Skeletal muscle cell (primary cell): ENCODE measurements around the gene SPATC1L.

Experiments
- DNase-seq: peaks from one replicate; pipeline ENCODE4 v3.0.0-alpha.2; 2010; ENCODE audit warnings: low read depth
- H3K4me3 ChIP-seq: 2 replicates; pipeline ENCODE4 v1.5.1; 2011; ENCODE audit warnings: low read depth, mild to moderate bottlenecking, control low read depth, low read length, moderate library complexity

Gene SPATC1L

DNA sequence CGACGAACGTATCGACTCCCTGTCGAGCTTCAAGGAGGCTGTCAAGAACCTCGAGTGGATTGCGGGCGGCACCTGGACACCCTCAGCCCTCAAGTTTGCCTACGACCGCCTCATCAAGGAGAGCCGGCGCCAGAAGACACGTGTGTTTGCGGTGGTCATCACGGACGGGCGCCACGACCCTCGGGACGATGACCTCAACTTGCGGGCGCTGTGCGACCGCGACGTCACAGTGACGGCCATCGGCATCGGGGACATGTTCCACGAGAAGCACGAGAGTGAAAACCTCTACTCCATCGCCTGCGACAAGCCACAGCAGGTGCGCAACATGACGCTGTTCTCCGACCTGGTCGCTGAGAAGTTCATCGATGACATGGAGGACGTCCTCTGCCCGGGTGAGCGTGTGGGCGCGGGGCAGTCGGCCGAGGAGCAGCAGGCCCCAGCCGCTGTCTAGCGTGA lies 58.4 kb downstream of the SPATC1L start:
- no peak overlapping the region for H3K4me3 ChIP-seq
- DNase-seq: no peak

DNA sequence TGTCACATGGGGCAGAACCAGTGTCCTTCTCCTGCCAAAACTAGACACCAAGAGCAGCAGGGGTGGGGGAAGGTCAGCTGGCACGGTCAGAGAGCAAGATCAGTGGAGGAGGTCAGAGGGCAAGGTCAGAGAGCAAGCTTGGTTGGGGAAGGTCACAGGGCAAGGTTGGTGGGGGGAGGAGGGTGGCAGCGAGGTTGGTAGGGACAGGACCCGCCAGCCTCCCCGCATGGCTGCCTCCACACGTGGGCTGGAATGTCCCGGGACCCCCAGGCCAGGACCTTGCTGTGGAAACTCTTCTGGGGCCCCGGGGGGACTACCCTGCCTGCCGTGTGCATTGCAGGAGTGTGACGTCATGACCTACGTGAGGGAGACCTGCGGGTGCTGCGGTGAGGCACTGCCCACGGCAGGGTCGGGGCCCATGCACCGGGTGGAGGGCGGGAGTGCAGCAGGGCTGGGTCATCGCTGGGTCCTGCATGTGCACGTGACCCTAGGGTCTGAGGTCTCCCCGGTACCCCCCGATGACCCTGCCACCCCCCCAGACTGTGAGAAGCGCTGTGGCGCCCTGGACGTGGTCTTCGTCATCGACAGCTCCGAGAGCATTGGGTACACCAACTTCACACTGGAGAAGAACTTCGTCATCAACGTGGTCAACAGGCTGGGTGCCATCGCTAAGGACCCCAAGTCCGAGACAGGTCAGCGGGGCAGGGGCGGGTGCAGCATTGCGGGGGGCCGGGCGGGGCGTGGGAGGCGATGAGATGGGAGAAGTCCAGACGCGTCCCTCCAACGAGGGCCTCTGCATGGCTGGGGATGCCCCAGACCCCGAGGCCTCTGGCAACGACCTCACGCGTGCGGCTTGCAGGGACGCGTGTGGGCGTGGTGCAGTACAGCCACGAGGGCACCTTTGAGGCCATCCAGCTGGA lies 59.1 kb downstream of the SPATC1L start:
- DNase-seq: no peak
- H3K4me3 ChIP-seq: no peak overlapping the region

- no peak for DNase-seq
Measured at GRCh38 chr21:46124083-46124925, 60.0 kb downstream of the SPATC1L start.

DNA sequence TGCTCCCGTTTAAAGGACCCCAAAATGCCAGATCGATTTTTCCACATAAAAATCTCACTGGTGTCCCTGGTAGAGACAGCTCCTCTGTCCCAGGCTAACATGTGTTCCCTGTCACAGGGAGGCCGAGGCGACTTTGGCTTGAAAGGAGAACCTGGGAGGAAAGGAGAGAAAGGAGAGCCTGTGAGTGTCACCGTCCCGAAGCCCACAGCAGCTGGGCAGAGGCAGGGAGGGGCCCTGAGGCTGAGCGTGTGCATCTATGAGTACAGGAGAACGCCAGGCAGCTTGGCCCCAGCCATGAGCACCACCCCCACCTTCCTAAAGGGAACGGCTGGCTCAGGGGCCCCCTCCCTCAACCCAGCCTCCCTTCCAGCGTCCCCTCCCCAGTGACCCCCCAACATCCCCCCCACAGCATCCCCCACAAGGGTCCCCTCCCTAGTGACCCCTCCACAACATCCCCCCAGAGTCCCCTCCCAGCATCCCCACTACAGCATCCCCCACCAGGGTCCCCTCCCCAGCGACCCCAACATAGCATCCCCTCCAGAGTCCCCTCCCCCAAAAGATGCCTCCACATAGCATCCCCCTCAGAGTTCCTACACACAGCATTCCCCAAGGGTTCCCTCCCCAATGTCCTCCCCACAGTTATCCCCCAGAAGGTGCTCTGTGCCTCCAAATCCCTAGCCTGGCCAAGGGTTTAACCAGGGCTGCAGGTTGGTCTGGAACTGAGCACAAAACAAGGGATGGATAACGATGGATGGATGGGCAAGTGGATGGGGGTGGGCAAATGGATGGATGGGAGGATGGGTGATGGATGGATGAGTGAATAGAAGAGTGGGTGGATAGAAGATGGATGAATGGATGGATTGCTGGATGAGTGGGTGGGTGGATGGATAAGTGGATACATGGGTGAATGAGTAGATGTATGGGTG lies 61.2 kb downstream of the SPATC1L start:
- no peak overlapping the region for H3K4me3 ChIP-seq
- no peak for DNase-seq

More at GRCh38 chr21:46124083-46124925, 60.0 kb downstream of the SPATC1L start:
- H3K4me3 ChIP-seq: no peak overlapping the region

DNA sequence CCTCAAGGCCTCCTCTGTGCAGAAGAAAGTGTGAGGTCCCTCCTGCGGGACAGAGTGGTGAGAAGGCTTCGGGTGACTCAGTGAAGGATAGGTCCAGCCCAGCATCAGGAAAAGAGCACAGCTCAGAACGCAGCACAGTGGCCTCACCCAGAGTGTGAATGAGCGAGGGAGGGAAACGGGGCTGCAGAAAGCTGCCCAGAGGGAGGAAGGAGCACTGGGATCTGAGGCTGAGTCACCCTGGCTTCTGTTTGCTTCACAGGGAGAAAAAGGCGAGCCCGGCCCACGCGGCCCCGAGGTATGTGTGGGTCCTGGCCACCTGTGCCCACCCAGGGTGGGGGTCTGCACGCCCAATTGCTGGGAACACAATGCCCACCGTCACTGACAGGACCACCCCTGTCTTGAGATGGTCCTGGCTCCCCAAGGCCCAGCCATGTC lies 62.0 kb downstream of the SPATC1L start:
- DNase-seq: no peak
- H3K4me3 ChIP-seq: no peak overlapping the region

DNA sequence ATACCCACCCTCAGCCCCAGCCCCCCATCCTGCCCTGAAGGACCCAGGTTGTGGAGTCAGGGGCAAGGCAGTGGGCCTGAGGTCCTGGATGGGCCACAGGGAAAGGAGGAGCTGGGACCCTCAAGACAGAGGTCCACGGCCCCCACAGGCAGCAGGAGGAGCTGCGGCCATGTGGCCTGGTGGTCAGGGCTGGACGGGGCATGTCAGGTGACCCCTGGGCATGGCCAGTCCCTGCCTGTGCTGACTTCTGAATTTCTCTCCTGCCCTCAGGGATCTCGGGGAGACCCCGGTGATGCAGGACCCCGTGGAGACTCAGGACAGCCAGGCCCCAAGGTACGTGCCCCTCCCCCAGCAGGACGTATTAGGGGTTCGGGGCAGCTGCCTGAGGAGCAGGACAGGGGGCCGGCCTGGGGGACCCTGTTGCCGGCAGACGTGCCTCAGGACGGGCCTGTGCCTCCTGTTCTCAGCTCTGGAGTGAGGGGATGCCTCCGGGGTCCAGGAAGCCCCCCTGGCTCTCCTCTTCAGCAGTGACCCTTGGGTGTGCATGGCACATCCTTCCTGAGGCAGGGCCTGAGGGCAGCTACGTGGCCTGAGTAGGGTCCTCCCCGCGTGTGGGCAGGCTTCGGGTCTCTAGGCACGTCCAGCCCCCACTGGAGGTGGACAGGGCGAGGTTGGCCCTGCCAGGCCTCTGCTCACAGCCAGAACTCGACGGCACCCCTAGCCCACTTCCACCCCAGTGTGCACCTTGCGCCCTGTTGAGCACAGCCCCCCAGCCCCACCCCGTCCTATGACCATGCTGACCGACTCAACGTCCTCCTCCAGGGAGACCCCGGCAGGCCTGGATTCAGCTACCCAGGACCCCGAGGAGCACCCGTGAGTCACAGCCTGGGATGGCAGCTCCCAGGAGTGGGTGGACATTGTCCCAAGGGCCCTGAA lies 62.7 kb downstream of the SPATC1L start:
- no peak for DNase-seq
- H3K4me3 ChIP-seq: no peak overlapping the region

GRCh38 chr21:46120301-46121285 lies 63.7 kb downstream of the SPATC1L start:
- no peak overlapping the region for H3K4me3 ChIP-seq
- no peak for DNase-seq

DNA sequence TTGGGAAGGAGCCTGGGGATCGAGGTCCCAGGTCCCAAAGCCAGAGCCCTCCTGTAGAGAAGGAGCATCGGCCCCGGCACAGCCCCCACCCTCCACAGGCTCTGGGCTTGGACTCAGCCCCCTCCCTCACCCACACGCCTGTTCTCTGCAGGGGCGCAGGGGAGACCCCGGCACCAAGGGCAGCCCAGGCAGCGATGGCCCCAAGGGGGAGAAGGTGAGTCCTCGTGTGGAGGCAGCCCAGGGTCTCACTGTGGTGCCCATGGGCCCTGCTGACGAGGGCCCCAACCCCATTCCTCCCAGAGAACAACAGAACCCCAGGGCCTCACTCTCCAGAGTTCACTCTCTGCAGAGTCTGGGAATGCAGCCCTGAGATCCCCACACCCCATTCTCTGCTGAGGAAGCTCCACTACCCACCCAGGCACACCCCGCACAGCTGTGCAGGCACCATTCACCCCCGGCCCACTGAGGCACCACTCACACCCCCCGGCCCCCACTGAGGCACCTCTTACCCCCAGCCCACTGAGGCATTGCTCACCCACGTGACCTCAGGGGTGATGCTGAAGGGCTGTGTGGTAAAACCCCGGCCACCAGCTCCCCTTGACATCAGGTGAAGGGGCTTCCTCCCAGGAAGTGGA lies 64.5 kb downstream of the SPATC1L start:
- DNase-seq: no peak
- H3K4me3 ChIP-seq: no peak overlapping the region

- no peak for DNase-seq
- no peak overlapping the region for H3K4me3 ChIP-seq
Measured at GRCh38 chr21:46119144-46119636, 65.1 kb downstream of the SPATC1L start.

DNA sequence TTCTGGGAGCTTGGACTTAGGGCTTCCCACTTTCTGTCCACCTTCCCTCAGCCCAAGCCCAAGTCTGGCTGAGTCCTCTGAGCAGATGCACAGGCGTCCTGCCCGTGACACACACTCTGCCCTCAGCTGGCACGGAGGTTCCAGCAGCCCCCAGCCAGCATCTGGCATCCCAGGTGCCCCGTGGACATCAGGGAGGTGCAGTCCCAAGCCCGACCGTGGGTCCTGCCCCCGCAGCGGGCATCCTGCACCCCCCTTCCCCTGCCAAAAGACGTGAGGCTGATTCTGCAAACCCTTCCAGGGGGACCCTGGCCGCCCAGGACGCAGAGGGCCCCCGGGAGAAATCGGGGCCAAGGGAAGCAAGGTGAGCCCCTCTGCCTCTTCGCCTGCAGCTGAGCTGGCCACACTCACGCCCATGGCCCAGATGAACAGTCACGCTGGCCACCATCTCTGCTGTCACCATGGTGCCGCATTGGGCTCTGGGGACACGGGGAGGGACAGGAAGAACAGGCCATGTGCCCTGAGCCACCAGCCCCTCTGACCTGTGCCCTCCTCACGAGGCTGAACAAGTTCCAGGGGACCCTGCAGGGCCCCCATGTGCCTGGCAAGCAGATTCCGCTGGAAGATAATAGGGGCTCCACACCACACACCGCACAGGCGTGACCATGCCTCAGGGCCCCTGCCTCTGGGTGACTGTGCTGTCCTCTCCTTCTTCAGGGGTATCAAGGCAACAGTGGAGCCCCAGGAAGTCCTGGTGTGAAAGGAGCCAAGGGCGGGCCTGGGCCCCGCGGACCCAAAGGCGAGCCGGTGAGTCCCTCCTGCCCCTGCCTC lies 65.7 kb downstream of the SPATC1L start:
- no peak for DNase-seq
- no peak overlapping the region for H3K4me3 ChIP-seq

- H3K4me3 ChIP-seq: no peak overlapping the region
- DNase-seq: no peak
Measured at GRCh38 chr21:46117586-46118315, 66.5 kb downstream of the SPATC1L start.

- H3K4me3 ChIP-seq: no peak overlapping the region
- DNase-seq: no peak
Measured at GRCh38 chr21:46116776-46117585, 67.3 kb downstream of the SPATC1L start.

DNA sequence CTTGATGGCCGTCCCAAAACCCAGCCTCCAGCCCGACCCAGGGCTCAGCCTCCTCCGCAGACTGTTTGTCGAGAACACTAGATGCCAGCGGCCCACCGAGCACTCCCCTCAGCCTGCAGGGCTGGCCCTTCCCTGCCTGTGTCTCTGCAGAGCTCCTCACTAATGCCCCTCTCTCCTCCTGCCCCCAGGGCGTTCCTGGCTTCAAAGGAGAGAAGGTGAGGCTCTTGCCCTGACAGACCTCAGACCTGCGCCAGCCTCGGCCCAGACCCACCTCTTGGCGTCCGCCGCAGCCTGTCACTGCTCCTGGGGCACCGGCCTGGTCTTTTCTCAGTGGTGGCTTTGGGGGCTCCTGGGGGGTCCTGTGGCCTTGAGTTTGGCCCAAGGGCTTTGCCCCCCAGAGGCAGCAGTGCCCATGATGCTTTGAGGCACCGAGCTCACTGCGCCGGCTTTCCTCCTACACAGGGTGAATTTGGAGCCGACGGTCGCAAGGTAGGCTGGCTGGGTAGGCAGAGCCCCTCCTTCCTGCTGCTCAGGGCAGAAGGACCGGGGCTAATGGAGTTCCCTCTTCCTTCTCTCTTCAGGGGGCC lies 68.0 kb downstream of the SPATC1L start:
- no peak for DNase-seq
- H3K4me3 ChIP-seq: no peak overlapping the region
